ENCODE measurements around the gene TRIP13. TPM values are rescaled to one million over a fixed set of nuclear protein-coding genes. Genes with fewer than 3 reads are reported as not detected.

Gene TRIP13
- total RNA-seq, 2 experiments from 2014 or later, result 0.47 to 0.66 TPM

GRCh38 chr5:903756-904096 lies 11.0 kb downstream of the TRIP13 start:
- Mint-ChIP-seq H3K9me3 (no peaks in the 10 kb centered on the region), H3K36me3 (ENCODE audit: low read depth) (no peaks in the 10 kb centered on the region), H3K27me3 (no peaks in the 10 kb centered on the region), H3K4me3 (no peak overlapping the region), H3K27ac (no peak overlapping the region), H3K4me1 (ENCODE audit: low read depth) (no peaks in the 10 kb centered on the region)
- no peak overlapping the region for H3K27ac ChIP-seq (ENCODE audit: low read depth in 1 of 2, low read length in 2 of 2)
- ChIA-PET POLR2A (no interaction called here), CTCF (interaction anchor here (0.8 to 1.6 kb wide), 4 partner anchors 8 to 234 kb away, joined by 3 to 7 read pairs (median 4); partner anchors contain the start of genes BRD9 and TRIP13)
- no peak for TF ChIP-seq CTCF (IDR thresholded peaks at IDR 0.05)
- H3K36me3 ChIP-seq (ENCODE audit: insufficient read depth, low read length), result no peaks in the 10 kb centered on the region
- no peaks in the 10 kb centered on the region for H3K27me3 ChIP-seq (ENCODE audit: control insufficient read depth in 1 of 2, insufficient read depth in 2 of 2, low read length in 2 of 2)
- H3K4me3 ChIP-seq (ENCODE audit: low read length), result no peak overlapping the region
- no peaks in the 10 kb centered on the region for H3K4me1 ChIP-seq (ENCODE audit: insufficient read depth, low read length)
- ATAC-seq (ENCODE audit: poor library complexity) (no peak), DNase-seq (no peak)
- intact Hi-C loops (cut with DNase I, micrococcal nuclease), result loop anchor here (2.0 kb wide), 1 partner anchor 233 kb away; no protein-coding TSS in a partner anchor
- H3K9me3 ChIP-seq (ENCODE audit: control insufficient read depth in 1 of 2, insufficient read depth in 1 of 2, low read length in 2 of 2), result no peaks in the 10 kb centered on the region

- H3K27ac Mint-ChIP-seq, result no peak overlapping the region
- H3K4me3 Mint-ChIP-seq, result no peak overlapping the region
- POLR2A ChIA-PET, result no interaction called here
- H3K9me3 Mint-ChIP-seq, result no peaks in the 10 kb centered on the region
- Histone ChIP-seq H3K4me3 (ENCODE audit: low read length) (no peak overlapping the region), H3K27ac (ENCODE audit: low read depth in 1 of 2, low read length in 2 of 2) (no peak overlapping the region), H3K9me3 (ENCODE audit: control insufficient read depth in 1 of 2, insufficient read depth in 1 of 2, low read length in 2 of 2) (no peaks in the 10 kb centered on the region), H3K4me1 (ENCODE audit: insufficient read depth, low read length) (no peaks in the 10 kb centered on the region), H3K36me3 (ENCODE audit: insufficient read depth, low read length) (no peaks in the 10 kb centered on the region), H3K27me3 (ENCODE audit: control insufficient read depth in 1 of 2, insufficient read depth in 2 of 2, low read length in 2 of 2) (no peaks in the 10 kb centered on the region)
- CTCF ChIA-PET, result interaction anchor here (1.6 kb wide), 1 partner anchor 236 kb away, joined by 7 read pairs; no protein-coding TSS in a partner anchor
- ATAC-seq (ENCODE audit: poor library complexity) (no peak), DNase-seq (no peak)
- no peaks in the 10 kb centered on the region for H3K27me3 Mint-ChIP-seq
- intact Hi-C loops (cut with DNase I, micrococcal nuclease), result no loop called here
- no peaks in the 10 kb centered on the region for H3K36me3 Mint-ChIP-seq (ENCODE audit: low read depth)
- no peaks in the 10 kb centered on the region for H3K4me1 Mint-ChIP-seq (ENCODE audit: low read depth)
- no peak for TF ChIP-seq CTCF (IDR thresholded peaks at IDR 0.05)
Measured at GRCh38 chr5:905139-905642, 12.5 kb downstream of the TRIP13 start.

- POLR2A ChIA-PET, result no interaction called here
- Mint-ChIP-seq H3K27ac (no peak overlapping the region), H3K36me3 (ENCODE audit: low read depth) (no peaks in the 10 kb centered on the region), H3K4me1 (ENCODE audit: low read depth) (no peaks in the 10 kb centered on the region), H3K4me3 (no peak overlapping the region), H3K9me3 (no peaks in the 10 kb centered on the region), H3K27me3 (no peaks in the 10 kb centered on the region)
- H3K36me3 ChIP-seq (ENCODE audit: insufficient read depth, low read length), result no peaks in the 10 kb centered on the region
- intact Hi-C loops (cut with DNase I, micrococcal nuclease), result no loop called here
- no peak overlapping the region for H3K27ac ChIP-seq (ENCODE audit: low read depth in 1 of 2, low read length in 2 of 2)
- DNase-seq (no peak), ATAC-seq (ENCODE audit: poor library complexity) (no peak)
- no peak overlapping the region for H3K4me3 ChIP-seq (ENCODE audit: low read length)
- H3K4me1 ChIP-seq (ENCODE audit: insufficient read depth, low read length), result no peaks in the 10 kb centered on the region
- H3K9me3 ChIP-seq (ENCODE audit: control insufficient read depth in 1 of 2, insufficient read depth in 1 of 2, low read length in 2 of 2), result no peaks in the 10 kb centered on the region
- CTCF ChIA-PET, result no interaction called here
- TF ChIP-seq CTCF (IDR thresholded peaks at IDR 0.05), result no peak
- H3K27me3 ChIP-seq (ENCODE audit: control insufficient read depth in 1 of 2, insufficient read depth in 2 of 2, low read length in 2 of 2), result no peaks in the 10 kb centered on the region
Measured at GRCh38 chr5:907366-907910, 14.8 kb downstream of the TRIP13 start.
